OCI-M2 (cell line): ENCODE results near the gene ZNF79.
"Not testable (repeated sequence)": the region's sequence is repeated elsewhere in the genome, so short reads cannot be mapped to it uniquely, and the experiment has no call there.

Experiments used
- DNase-seq: peaks from one replicate; lab custom pipeline; 2025; ENCODE audit not compliant: unreplicated experiment; lab: John Stamatoyannopoulos, UW

ZNF79 gene

DNA sequence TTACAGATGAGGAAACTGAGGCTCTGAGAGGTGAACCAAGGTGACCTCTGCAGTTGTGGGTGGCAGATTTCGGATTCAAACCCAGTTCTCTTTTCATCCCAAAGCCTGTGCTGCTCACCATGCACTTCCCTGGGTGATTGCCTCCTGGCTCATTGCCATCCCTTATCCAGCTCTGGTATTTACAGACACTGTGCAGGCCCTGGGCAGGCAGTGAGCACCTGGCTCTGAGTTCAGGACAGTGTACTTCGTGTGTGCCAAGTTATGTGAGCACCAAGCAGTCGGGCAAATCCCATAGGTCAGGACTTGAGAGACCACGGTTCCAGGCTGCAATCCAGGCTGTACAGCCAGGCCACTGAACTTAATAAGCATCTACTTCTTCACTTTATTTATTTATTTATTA, 28.5 kb downstream of the ZNF79 start:
- no peak for DNase-seq

DNA sequence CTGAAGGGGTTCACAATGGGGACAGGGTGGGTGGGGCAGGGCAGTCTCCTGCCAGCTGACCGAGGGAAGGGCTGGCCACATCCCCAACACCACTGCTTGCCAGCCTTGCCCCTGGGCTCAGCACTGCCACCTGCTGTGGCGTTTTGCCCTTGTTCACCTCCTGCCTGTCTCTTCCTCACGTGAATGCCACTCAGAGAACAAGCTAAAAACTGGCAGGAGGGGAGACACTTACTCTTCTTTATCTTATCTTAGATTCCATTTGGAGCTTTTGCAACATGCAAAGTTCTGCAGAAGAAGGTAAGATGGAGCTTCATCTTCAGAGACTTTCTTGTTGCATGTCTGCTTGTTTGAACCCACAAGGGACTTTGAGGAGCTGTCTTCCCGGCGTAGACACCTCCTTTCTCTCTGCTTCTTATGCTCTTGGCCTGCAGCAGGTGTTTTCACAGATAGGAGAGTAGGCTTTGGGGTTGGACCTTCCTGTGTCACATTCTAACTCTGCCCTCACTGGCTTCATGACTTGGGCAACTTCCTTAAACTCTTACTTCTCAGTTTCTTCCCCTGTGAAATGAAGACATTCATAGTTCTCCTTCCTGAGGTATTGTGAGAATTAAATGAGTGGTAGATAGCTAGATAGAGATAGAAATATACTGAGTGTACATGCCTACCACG, 31.3 kb downstream of the ZNF79 start:
- no peak for DNase-seq

DNA sequence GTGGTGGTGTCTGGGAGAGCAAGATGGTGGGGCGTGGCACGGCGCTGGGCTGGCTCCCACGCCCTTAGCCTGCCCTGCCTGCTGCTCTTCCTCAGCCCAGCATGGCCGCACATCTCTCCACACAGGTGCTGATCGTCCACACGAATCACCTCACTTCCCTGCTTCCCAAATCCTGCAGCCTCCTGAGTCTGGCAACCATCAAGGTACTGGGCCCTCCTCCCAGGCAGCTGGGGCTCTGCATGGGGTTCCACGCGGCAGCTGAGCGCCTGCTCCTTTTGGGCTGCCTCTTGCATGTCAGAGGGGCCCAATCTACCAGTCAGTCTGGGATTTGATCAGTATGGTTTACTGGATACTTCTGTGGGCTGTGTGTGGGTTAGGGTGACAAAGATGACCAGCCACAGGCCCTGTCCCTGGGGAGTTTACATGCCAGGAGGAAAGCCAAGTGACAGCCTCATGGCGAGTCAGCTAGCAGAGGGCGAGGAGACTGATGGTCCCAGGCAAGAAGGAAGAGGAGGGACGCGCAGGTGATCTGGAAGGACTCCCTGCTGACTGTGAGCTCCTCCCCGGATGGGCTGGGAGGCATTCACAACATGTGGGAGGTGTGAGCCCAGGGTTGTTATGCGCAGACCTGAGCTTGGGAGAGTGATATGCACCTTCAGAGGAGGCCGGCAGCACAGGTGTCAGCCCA, 33.2 kb downstream of the ZNF79 start:
- no peak for DNase-seq

DNA sequence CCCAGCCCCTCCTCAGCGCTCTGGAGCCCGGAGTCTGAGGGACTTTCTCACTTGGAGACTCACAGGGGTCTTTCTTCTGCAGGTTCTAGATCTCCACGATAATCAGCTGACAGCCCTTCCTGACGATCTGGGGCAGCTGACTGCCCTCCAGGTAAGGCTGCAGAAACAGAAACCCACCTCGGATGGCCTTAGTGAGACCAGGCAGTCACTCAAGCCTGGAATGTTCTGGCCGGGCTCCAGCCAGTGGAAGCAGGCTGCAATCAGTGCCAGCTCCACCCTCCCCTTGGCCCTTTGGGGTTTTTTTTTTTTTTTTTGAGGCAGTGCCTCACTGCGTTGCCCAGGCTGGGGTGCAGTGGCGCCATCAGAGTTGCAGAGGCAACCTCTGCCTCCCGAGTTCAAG, 34.7 kb downstream of the ZNF79 start:
- no peak for DNase-seq

DNA sequence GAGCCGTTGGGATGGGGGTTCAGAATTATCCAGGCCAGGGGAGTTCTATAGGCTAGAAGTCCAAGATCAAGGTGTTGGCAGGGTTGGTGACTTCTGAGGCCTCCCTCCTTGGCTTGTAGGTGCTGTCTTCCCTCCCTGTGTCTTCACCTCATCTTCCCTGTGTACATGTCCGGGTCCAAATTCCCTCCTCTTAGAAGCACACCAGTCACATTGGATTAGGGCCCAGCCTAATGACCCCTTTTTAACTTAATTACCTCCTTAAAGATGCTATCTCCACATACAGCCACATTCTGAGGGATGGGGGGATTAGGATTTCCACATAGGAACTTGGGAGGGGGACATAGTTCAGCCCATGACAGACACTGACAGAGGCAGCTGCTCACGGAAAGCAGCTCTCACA, 39.2 kb downstream of the ZNF79 start:
- DNase-seq = no peak

GRCh38 chr9:127463911-127464310, 39.7 kb downstream of the ZNF79 start:
- DNase-seq = no peak

GRCh38 chr9:127466407-127466917, 42.3 kb downstream of the ZNF79 start:
- not testable (repeated sequence) for DNase-seq

- DNase-seq = no peak
These were observed 43.4 kb downstream of the ZNF79 start for GRCh38 chr9:127467621-127468020.

- no peak for DNase-seq
These were observed 46.5 kb downstream of the ZNF79 start for GRCh38 chr9:127470662-127471061.

DNA sequence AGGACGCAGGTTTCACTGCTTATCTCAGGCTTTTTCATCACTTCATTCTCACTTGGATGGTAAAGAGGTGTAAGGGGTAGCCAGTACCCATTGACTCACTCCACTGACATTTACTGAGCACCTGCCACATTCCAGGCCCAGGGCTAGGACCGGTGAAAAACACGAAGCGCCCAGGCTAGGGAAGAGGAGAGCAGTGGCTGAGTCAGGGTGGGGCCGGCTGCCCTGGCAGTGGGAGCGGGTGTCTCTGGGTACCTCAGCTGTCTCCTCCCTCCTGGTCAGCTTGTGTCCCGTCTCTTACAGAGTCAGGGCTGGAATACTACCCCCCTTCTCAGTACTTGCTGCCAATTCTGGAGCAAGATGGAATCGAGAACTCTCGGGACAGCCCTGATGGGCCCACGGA, 49.3 kb downstream of the ZNF79 start:
- no peak for DNase-seq

- no peak for DNase-seq
These were observed 49.8 kb downstream of the ZNF79 start for GRCh38 chr9:127473932-127474331.

- DNase-seq = no peak
These were observed 50.4 kb downstream of the ZNF79 start for GRCh38 chr9:127474592-127474991.

GRCh38 chr9:127479507-127480081, 55.4 kb downstream of the ZNF79 start:
- DNase-seq = no peak

DNA sequence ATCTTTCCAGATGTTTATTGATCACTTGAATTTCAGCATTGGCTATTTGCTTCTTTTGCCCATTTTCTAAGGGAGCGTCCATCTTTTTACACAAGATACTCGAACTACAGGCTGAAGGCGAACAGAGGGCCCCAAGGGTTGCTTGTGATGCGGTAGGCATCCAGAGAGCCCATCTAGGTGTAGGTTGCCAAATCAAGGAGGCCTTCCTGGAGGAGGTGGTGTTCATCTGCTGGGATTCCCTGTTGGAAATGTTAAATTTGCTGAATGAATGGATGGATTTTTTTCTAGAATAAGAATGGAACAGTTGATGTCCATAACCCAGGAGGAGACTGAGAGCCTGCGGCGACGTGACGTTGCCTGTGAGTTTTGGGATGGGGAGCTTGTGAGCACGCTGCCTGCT, 58.5 kb downstream of the ZNF79 start:
- DNase-seq = no peak

DNA sequence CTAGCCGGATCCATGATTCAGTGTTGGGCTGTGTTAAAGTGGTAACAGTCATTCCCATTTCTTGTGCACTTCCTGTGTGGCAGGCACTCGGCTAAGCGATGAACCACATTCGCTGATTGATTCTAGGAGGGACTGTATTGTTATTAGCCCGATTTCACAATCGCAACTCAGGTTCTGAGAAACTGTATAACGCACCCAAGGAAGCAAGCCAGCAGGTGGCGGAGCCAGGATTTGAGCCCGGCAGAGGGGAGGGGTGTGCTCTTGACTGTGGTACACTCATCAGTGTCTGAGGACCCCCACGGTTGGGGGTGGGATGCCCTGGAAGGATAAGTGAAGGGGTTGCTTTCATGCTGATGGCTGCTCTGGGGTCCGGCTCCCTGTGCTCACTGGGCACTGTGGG, 61.8 kb downstream of the ZNF79 start:
- no peak for DNase-seq

GRCh38 chr9:127488946-127489345, 64.8 kb downstream of the ZNF79 start:
- no peak for DNase-seq

GRCh38 chr9:127489471-127490115, 65.4 kb downstream of the ZNF79 start:
- DNase-seq = no peak

GRCh38 chr9:127490535-127491230, 66.5 kb downstream of the ZNF79 start:
- DNase-seq = no peak

DNA sequence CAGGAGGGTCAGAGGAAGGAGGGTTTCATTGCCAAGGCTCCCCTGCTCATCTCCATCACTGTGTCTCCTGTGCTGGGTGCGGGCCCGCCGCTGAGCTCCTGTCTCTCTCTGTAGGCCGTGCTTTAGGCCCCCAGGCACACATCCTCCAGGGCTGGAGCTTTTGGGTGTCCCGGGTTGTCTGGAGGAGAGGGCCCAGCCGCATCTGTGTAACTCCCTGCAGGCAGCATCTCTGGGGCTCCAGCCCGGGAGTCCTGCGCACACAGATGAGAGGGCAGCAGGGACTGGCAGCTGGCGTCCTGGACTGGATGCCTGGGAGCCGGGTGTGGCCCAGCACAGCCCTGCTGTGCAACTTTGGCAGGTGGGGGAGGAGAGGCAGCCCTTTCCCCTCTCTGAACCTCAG, 67.3 kb downstream of the ZNF79 start:
- DNase-seq = no peak

- no peak for DNase-seq
These were observed 68.4 kb downstream of the ZNF79 start for GRCh38 chr9:127492616-127493015.

DNA sequence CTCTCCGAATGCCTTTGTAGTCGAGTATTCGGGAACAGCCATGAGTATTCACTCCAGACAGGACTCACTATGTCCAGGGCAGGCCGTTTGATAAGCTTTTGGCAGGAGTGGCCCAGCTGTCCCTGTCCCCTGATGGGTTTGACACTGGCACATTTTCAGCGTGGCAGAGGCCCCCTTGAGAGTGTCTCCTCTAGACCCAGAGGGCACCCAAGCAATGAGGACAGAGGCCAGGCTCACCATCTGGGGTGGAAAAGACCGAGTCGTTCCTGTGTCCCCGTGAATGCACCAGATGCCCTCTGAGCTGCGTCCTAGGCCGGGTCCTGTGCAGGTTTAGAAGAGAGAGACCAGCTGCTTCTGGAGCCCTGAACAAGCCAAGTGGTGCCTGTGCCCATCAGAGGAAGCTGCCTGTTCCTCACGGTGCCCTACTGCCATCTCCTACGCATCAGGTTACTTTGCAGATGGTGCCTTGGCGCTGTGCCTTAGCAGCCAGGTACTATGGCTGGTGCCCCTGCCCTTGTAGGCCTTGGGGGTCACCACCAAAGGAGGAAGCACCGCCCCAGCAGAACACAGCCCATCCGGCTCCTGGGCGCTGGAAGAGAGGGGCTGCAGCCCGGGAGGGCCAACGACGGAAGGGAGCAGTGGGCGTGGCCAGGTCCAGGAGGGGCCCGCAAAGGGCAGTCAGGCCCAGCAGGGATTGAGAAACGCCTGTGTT, 69.6 kb downstream of the ZNF79 start:
- no peak for DNase-seq
